DMS53 (cell line): Measurements from ENCODE around the gene OGFRL1.

Experiments used
- DNase-seq: peaks from one replicate; lab custom pipeline; 2025; lab: John Stamatoyannopoulos, UW

Gene OGFRL1

GRCh38 chr6:71287038-71287437 lies 1.6 kb upstream of the OGFRL1 start:
- DNase-seq, result peak; percentile 40

- no peak for DNase-seq
These were observed 734 bp upstream of the OGFRL1 start for GRCh38 chr6:71287926-71288227.

DNA sequence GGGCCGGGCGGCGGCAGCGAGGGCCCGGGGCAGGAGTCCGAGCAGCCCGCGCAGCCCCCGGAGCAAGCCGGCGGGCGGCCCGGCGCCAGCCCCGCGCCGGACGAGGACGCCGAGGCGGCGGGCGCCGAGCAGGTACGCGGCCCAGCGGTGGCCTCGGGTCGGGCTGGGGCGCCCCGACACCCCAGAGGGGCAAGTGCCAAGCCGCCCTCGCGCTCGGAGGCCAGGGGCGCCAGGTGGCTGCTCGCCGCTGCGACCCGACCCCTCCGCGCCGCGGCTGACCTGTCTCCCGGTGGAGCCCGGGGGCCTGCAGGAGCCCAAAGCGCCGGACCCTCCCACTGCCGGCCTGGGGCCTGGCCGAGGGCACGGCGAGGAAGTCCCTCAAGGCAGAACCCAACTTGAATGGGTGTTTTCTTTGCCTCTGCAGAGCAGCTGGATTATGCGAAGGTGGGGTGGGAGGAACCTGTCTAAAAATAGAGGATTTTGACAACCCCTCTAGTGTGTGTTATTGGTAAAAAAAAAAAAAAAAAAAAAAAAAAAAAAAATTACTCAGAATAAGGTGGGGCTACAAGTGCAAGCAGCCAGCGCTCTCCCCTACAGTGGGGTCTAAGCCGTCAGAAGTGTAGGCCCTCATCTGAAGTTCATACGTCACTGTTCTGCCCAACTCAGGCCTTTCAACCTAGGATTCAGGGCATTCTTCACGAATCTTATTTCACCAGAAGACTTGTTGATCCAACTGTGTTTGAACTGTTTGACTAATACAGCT lies 609 bp downstream of the OGFRL1 start:
- peak; percentile 79 for DNase-seq

GRCh38 chr6:71289802-71290175 lies 1.2 kb downstream of the OGFRL1 start:
- DNase-seq, result no peak

DNA sequence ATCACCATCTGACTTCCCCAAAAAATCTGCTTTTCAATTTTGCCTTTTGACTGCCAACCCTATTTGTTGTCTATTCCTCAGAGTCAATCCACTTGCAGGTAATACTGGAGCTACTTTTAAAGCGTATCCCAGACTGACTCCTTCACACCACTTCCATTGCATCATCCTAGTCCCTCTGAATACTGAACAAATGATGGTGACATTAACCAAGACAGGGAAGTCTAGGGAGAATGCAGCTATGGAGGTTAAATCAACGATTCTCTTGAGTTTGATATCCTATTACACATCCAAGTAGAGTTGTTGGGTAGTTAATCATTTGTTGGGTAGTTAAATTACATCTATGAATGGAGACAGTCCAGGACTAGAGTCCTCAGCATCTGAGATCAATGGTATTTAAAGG lies 2.0 kb downstream of the OGFRL1 start:
- peak; percentile 46 for DNase-seq

DNA sequence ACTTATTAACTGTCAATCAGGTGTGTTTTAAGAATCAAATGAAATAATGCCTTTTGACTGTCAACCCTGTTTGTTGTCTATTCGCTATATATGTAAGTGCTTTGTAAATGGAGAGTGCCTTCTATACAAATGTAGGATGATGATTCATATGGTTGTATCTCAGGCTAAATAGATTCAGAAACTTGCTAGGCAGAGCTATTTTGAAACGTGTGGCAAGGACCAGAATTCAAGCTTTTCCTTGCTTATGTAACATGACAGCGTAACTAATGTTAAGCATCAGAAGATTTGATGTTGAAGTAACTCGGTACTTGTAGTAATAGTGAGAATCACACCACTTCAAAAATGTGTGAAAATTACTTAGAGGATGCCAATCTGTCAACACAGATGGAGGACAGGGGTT lies 3.4 kb downstream of the OGFRL1 start:
- DNase-seq, result peak; percentile 11

GRCh38 chr6:71294121-71294523 lies 5.5 kb downstream of the OGFRL1 start:
- peak; percentile 17 for DNase-seq

DNA sequence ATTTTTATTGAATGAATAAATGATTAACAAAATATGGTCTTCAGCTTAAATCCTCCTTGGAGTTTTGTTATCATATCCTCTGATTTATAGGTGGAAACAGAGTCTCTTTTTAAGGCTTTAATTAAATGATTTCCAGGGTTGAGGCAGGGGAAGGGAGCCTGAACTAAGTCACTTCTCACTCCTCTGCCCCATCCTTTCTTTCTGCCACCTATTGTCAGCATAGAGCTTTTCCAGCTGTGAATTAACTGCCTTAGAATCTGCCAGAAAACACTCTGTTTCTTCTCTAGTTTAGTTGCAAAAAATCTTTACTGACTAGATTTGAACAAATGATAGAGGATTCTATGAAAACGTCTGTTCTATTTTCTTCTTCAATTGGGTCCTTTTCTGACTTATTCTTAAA lies 9.8 kb downstream of the OGFRL1 start:
- no peak for DNase-seq

GRCh38 chr6:71299541-71300470 lies 11.2 kb downstream of the OGFRL1 start:
- no peak for DNase-seq

- DNase-seq, result no peak
These were observed 12.1 kb downstream of the OGFRL1 start for GRCh38 chr6:71300561-71301168.

GRCh38 chr6:71301546-71301945 lies 12.9 kb downstream of the OGFRL1 start:
- DNase-seq, result no peak

DNA sequence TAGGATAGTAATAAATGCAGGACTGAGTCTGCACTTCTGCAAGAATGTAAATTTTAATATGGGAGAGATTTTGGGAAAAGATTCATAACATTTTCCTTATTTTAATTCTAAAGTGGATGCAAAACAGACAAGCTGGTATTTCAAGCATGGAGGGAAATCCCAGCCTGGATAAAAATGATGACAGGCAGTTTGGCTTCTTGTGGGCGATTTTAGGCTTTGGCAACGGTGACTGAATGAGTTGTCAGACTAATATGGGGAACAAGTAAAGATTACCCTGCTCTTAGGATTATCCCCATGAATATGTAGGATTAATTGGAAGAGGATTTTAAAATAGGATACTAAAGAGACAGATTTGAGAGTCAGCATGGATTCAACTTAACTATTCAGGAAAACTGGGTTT lies 21.0 kb downstream of the OGFRL1 start:
- DNase-seq, result no peak

DNA sequence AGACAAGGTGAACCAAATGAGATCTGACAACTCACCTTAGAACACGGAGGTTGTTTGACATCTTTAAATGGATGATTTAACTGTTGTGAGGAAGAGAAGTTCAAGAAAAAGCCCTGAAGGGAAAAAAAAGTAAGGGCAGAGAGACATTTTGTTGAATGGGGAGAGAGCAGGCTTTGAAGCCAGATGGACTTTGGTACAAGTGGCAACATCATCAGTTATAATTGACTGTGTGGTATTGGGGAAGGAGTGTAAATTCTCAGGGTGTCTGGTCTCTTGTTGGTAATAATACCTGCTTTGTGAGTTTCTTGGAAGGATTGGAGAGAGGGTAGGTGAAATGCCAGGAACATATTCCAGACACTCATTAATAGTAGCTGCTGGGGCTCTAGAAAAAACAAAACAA lies 21.6 kb downstream of the OGFRL1 start:
- no peak for DNase-seq

- DNase-seq, result no peak
These were observed 23.5 kb downstream of the OGFRL1 start for GRCh38 chr6:71312089-71312488.

DNA sequence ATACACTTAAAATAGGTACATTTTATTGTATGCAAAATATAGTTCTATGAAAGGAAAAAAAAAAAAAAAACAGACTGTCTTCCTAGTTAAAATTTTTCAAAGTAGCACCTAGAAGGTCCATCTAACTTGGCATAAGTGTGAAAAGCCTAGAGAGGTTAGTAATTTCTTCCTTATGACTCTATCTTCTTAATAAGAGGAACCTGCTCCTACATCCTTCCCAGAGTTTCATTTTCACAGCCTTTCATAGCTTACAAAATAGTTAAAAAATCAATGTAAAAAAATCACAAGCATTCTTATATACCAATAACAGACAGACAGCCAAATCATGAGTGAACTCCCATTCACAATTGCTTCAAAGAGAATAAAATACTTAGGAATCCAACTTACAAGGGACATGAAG lies 28.8 kb downstream of the OGFRL1 start:
- no peak for DNase-seq

DNA sequence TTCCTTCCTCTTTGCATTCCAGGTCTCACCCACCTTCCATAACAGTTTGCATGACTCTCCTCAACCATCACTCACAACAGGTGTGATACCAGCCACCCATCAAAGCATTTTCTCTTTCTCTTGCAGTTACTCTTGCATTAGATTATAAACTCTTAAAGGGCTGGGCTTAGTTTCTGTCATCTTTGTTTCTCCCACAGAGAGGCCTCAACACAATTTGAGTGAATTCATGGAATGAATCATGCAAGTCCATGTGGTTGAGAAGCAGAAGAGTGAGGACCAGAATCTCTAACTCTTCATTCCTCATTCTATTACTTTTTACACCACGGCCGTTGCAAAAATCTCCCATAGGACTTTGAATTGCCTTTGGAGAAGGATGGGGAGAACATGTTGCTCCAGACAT lies 31.4 kb downstream of the OGFRL1 start:
- DNase-seq, result no peak

GRCh38 chr6:71321314-71321713 lies 32.7 kb downstream of the OGFRL1 start:
- DNase-seq, result no peak

GRCh38 chr6:71324194-71324785 lies 35.7 kb downstream of the OGFRL1 start:
- DNase-seq, result no peak

- peak; percentile 43 for DNase-seq
These were observed 38.0 kb downstream of the OGFRL1 start for GRCh38 chr6:71326611-71327010.

GRCh38 chr6:71330501-71330900 lies 41.9 kb downstream of the OGFRL1 start:
- DNase-seq, result no peak

- peak; percentile 59 for DNase-seq
These were observed 43.4 kb downstream of the OGFRL1 start for GRCh38 chr6:71332012-71332411.

- DNase-seq, result no peak
These were observed 44.4 kb downstream of the OGFRL1 start for GRCh38 chr6:71333050-71333449.

DNA sequence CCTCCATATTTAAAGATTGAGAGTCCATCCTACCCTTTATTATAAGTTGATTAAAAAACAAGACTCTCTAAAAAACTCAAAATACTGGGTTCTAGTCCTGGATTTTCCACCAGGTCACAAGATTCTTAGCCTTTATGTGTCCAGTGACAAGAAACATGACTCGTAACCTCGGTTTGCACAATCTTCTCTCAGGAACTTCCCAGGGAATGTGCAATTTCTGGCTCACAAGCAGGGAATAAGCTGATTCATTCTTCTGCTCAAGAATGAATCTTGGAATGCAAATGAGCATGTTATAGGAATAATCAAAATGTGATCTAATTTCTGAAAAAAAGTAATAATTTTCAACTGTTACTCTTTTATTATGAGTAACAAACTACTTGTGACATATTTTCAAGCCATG lies 45.1 kb downstream of the OGFRL1 start:
- DNase-seq, result no peak
